ENCODE data around the gene KCTD16. TPM values are rescaled to one million over a fixed set of nuclear protein-coding genes. Genes with fewer than 3 reads are reported as not detected.

Gene KCTD16
- total RNA-seq, 2 experiments from 2014 or later = 0.19 to 0.32 TPM

GRCh38 chr5:144422018-144422727 is 251.5 kb downstream of the KCTD16 start:
- H3K36me3 ChIP-seq (ENCODE audit: insufficient read depth, low read length) = no peaks in the 10 kb centered on the region
- CTCF ChIA-PET (ENCODE audit: unreplicated experiment) = no interaction called here
- no peak overlapping the region for H2AFZ ChIP-seq (ENCODE audit: low read length)
- no peaks in the 10 kb centered on the region for H3K9me3 ChIP-seq (ENCODE audit: low read length)
- no TSS peak for BruUV-seq (replicated peaks)
- no peaks in the 10 kb centered on the region for H3K79me2 ChIP-seq (ENCODE audit: insufficient read depth, low read depth, low read length)
- intact Hi-C loops (cut with micrococcal nuclease; ENCODE audit: unreplicated experiment) = no loop called here
- H3K4me2 ChIP-seq (ENCODE audit: low read length) = no peak overlapping the region
- no peak for DNase-seq (ENCODE audit: low spot score)
- no peak overlapping the region for H3K27ac ChIP-seq (ENCODE audit: low read depth, low read length, poor library complexity, severe bottlenecking)
- no peak overlapping the region for H3K4me3 ChIP-seq (ENCODE audit: low read depth, low read length, poor library complexity, severe bottlenecking)
- POLR2A ChIA-PET = no interaction called here
- no peaks in the 10 kb centered on the region for H3K9me2 ChIP-seq (ENCODE audit: insufficient read depth, low read length)
- no peaks in the 10 kb centered on the region for H3K4me1 ChIP-seq (ENCODE audit: insufficient read depth, low read length, poor library complexity, severe bottlenecking)
- TF ChIP-seq CTCF (conservative IDR thresholded peaks at IDR 0.05; ENCODE audit: low read length) (no peak), EZH2phosphoT487 (IDR thresholded peaks at IDR 0.05; ENCODE audit: borderline replicate concordance, low read depth, low read length) (no peak)
- no peaks in the 10 kb centered on the region for H4K20me1 ChIP-seq (ENCODE audit: insufficient read depth, low read length)

GRCh38 chr5:144427866-144428265 is 257.2 kb downstream of the KCTD16 start:
- TF ChIP-seq EZH2phosphoT487 (IDR thresholded peaks at IDR 0.05; ENCODE audit: borderline replicate concordance, low read depth, low read length) (no peak), CTCF (conservative IDR thresholded peaks at IDR 0.05; ENCODE audit: low read length) (no peak)
- Histone ChIP-seq H3K4me3 (ENCODE audit: low read depth, low read length, poor library complexity, severe bottlenecking) (no peak overlapping the region), H3K4me1 (ENCODE audit: insufficient read depth, low read length, poor library complexity, severe bottlenecking) (no peaks in the 10 kb centered on the region), H3K4me2 (ENCODE audit: low read length) (no peak overlapping the region), H3K9me2 (ENCODE audit: insufficient read depth, low read length) (no peaks in the 10 kb centered on the region), H3K27ac (ENCODE audit: low read depth, low read length, poor library complexity, severe bottlenecking) (no peak overlapping the region), H3K9me3 (ENCODE audit: low read length) (no peaks in the 10 kb centered on the region), H2AFZ (ENCODE audit: low read length) (no peak overlapping the region), H4K20me1 (ENCODE audit: insufficient read depth, low read length) (no peaks in the 10 kb centered on the region), H3K36me3 (ENCODE audit: insufficient read depth, low read length) (no peaks in the 10 kb centered on the region), H3K79me2 (ENCODE audit: insufficient read depth, low read depth, low read length) (no peaks in the 10 kb centered on the region)
- intact Hi-C loops (cut with micrococcal nuclease; ENCODE audit: unreplicated experiment) = no loop called here
- DNase-seq (ENCODE audit: low spot score) = no peak
- ChIA-PET CTCF (ENCODE audit: unreplicated experiment) (no interaction called here), POLR2A (interaction anchor here (0.7 to 1.8 kb wide), 2 partner anchors 16 to 634 kb away, joined by 3 to 5 read pairs; no protein-coding TSS in a partner anchor)
- BruUV-seq (replicated peaks) = no TSS peak

- intact Hi-C loops (cut with micrococcal nuclease; ENCODE audit: unreplicated experiment) = no loop called here
- BruUV-seq (replicated peaks) = no TSS peak
- CTCF ChIA-PET (ENCODE audit: unreplicated experiment) = no interaction called here
- Histone ChIP-seq H3K9me3 (ENCODE audit: low read length) (no peaks in the 10 kb centered on the region), H3K4me1 (ENCODE audit: insufficient read depth, low read length, poor library complexity, severe bottlenecking) (no peaks in the 10 kb centered on the region), H3K9me2 (ENCODE audit: insufficient read depth, low read length) (no peaks in the 10 kb centered on the region), H3K4me2 (ENCODE audit: low read length) (no peak overlapping the region), H2AFZ (ENCODE audit: low read length) (no peak overlapping the region), H3K36me3 (ENCODE audit: insufficient read depth, low read length) (no peaks in the 10 kb centered on the region), H4K20me1 (ENCODE audit: insufficient read depth, low read length) (no peaks in the 10 kb centered on the region), H3K27ac (ENCODE audit: low read depth, low read length, poor library complexity, severe bottlenecking) (no peak overlapping the region), H3K79me2 (ENCODE audit: insufficient read depth, low read depth, low read length) (no peaks in the 10 kb centered on the region), H3K4me3 (ENCODE audit: low read depth, low read length, poor library complexity, severe bottlenecking) (no peak overlapping the region)
- DNase-seq (ENCODE audit: low spot score) = no peak
- no peak for TF ChIP-seq CTCF (conservative IDR thresholded peaks at IDR 0.05; ENCODE audit: low read length)
- no peak for TF ChIP-seq EZH2phosphoT487 (IDR thresholded peaks at IDR 0.05; ENCODE audit: borderline replicate concordance, low read depth, low read length)
- POLR2A ChIA-PET = interaction anchor here (0.7 to 1.8 kb wide), 2 partner anchors 17 to 633 kb away, joined by 3 to 5 read pairs; no protein-coding TSS in a partner anchor
Measured at GRCh38 chr5:144428326-144428725, 257.7 kb downstream of the KCTD16 start.

All from OCI-LY7 (cell line).